ENCODE results near the gene CORO6.

DNA sequence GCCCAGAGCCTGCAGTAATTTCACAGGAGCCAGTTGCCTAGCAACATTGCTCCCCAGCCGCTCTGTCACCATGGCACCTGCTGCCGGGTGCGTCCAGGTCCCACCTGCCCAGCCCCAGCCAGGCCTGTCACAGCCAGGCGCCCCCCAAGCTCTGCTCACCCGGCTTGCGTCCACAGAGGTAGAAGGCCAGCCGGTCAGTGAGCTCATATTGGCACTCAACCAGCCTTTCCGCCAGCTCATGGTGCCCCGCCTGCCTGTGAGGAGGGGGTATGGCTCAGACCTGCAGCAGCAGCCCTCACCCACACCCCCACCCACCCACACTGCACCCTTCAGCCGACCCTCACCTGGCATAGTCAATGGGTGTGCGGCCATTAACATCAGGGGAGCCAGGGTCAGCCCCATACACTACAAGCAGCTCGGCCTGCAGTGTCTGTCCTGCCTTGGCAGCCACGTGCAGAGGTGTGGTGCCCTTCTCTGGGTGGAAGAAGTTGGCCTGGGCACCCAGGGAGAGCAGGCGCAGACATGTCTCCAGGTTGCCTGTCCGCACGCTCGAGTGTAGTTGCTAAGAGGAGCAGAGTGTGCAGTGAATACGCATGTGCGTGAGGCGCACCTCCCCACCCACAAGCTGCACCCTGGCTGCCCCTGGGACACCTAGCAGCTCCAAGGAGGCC, 41.0 kb downstream of the CORO6 start:
- TF ChIP-seq, protein P1, sequence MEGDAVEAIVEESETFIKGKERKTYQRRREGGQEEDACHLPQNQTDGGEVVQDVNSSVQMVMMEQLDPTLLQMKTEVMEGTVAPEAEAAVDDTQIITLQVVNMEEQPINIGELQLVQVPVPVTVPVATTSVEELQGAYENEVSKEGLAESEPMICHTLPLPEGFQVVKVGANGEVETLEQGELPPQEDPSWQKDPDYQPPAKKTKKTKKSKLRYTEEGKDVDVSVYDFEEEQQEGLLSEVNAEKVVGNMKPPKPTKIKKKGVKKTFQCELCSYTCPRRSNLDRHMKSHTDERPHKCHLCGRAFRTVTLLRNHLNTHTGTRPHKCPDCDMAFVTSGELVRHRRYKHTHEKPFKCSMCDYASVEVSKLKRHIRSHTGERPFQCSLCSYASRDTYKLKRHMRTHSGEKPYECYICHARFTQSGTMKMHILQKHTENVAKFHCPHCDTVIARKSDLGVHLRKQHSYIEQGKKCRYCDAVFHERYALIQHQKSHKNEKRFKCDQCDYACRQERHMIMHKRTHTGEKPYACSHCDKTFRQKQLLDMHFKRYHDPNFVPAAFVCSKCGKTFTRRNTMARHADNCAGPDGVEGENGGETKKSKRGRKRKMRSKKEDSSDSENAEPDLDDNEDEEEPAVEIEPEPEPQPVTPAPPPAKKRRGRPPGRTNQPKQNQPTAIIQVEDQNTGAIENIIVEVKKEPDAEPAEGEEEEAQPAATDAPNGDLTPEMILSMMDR (IDR thresholded peaks at IDR 0.05), result no peak
- no peak for TF ChIP-seq EP300 (IDR thresholded peaks at IDR 0.05)
- no peak for TF ChIP-seq POLR2A (IDR thresholded peaks at IDR 0.05)
